Loucy (cell line): Measurements from ENCODE around the gene GUCY1A2.

Experiments
- EZH2phosphoT487 ChIP-seq: fragments of 200-600 bp; IDR thresholded peaks from 2 replicates; pipeline ENCODE4 v1.6.1; 2018; ENCODE audit warnings: antibody characterized with exemption, mild to moderate bottlenecking, moderate library complexity, borderline replicate concordance
- TF ChIP-seq, protein P1 (sequence below): fragments of 200-600 bp; sonication (generic); conservative IDR thresholded peaks from 2 replicates; pipeline ENCODE4 v1.5.1; 2014; ENCODE audit warnings: mild to moderate bottlenecking, antibody characterized with exemption, low read length

DNA sequence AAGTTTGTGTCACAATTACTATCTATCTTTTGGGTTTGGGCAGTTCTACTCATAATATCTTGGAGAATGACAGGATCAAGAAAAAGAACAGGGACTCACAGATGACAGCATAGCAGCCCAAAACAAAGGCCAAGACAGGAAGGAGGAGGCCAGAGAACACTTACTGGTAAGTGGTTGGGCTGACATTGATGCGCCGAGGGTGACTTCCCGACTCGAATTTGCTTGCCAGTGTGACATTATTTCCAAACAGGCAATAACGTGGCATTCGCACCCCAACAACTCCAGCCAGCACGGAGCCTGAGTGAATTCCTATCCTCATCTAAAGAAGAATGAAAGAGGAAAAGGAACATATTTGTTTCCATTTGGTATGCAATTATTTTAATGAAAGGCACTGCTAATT, 309.9 kb downstream of the GUCY1A2 start:
- no peak for TF ChIP-seq EZH2phosphoT487
- TF ChIP-seq, protein P1, sequence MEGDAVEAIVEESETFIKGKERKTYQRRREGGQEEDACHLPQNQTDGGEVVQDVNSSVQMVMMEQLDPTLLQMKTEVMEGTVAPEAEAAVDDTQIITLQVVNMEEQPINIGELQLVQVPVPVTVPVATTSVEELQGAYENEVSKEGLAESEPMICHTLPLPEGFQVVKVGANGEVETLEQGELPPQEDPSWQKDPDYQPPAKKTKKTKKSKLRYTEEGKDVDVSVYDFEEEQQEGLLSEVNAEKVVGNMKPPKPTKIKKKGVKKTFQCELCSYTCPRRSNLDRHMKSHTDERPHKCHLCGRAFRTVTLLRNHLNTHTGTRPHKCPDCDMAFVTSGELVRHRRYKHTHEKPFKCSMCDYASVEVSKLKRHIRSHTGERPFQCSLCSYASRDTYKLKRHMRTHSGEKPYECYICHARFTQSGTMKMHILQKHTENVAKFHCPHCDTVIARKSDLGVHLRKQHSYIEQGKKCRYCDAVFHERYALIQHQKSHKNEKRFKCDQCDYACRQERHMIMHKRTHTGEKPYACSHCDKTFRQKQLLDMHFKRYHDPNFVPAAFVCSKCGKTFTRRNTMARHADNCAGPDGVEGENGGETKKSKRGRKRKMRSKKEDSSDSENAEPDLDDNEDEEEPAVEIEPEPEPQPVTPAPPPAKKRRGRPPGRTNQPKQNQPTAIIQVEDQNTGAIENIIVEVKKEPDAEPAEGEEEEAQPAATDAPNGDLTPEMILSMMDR = no peak
